DND-41 (cell line): ENCODE measurements around the gene GRB2.

ENCODE experiments used
- CTCF ChIP-seq: IDR thresholded peaks from 2 replicates; pipeline ENCODE4 v1.5.1; 2012; ENCODE audit warnings: borderline replicate concordance, low read length, moderate library complexity, mild to moderate bottlenecking; ENCODE audit not compliant: poor library complexity, severe bottlenecking; ENCODE audit errors: extremely low read depth
- EZH2 ChIP-seq: IDR thresholded peaks from 3 replicates; pipeline ENCODE4 v1.6.1; 2012; ENCODE audit warnings: borderline replicate concordance, low read depth, mild to moderate bottlenecking, moderate library complexity, low read length, inconsistent platforms; ENCODE audit not compliant: severe bottlenecking

GRCh38 chr17:75350706-75351105 lies 54.8 kb downstream of the GRB2 start:
- TF ChIP-seq CTCF = no peak
- no peak for TF ChIP-seq EZH2
